Fibroblast of skin of left quadriceps (primary cell): ENCODE measurements around the gene ZNF622.
A peak's percentile ranks its signal among the peaks of the same experiment; 100 is the strongest.
"Not testable (repeated sequence)": the region's sequence is repeated elsewhere in the genome, so short reads cannot be mapped to it uniquely, and the experiment has no call there.

ENCODE experiments used
- DNase-seq, 2 experiments: peaks; one replicate each; pipeline ENCODE4 v3.0.0-alpha.2; 2013; ENCODE audit warnings: low read depth in 2 of 2

Gene ZNF622

GRCh38 chr5:16480821-16481538 is 15.4 kb upstream of the ZNF622 start:
- DNase-seq = peak; percentile 45 to 46

- DNase-seq = no peak
Observed at GRCh38 chr5:16480144-16480543, 14.5 kb upstream of the ZNF622 start.

GRCh38 chr5:16477541-16477940 is 11.9 kb upstream of the ZNF622 start:
- DNase-seq = no peak

GRCh38 chr5:16476417-16476816 is 10.8 kb upstream of the ZNF622 start:
- not testable (repeated sequence) for DNase-seq

- no peak for DNase-seq
Observed at GRCh38 chr5:16471387-16471786, 5.8 kb upstream of the ZNF622 start.

GRCh38 chr5:16467363-16468219 is 2.0 kb upstream of the ZNF622 start:
- DNase-seq = no peak

- DNase-seq = no peak
Observed at GRCh38 chr5:16464664-16465543, 696 bp downstream of the ZNF622 start.

- DNase-seq = no peak
Observed at GRCh38 chr5:16464231-16464630, 1.4 kb downstream of the ZNF622 start.

- DNase-seq = peak; percentile 64 to 70
Observed at GRCh38 chr5:16461782-16462181, 3.8 kb downstream of the ZNF622 start.

- no peak for DNase-seq
Observed at GRCh38 chr5:16461026-16461425, 4.6 kb downstream of the ZNF622 start.

- no peak for DNase-seq
Observed at GRCh38 chr5:16459451-16459850, 6.1 kb downstream of the ZNF622 start.

- no peak for DNase-seq
Observed at GRCh38 chr5:16457853-16458252, 7.7 kb downstream of the ZNF622 start.

- no peak for DNase-seq
Observed at GRCh38 chr5:16457451-16457850, 8.1 kb downstream of the ZNF622 start.

- peak; percentile 32 to 34 for DNase-seq
Observed at GRCh38 chr5:16456103-16456832, 9.3 kb downstream of the ZNF622 start.

GRCh38 chr5:16455668-16456067 is 9.9 kb downstream of the ZNF622 start:
- no peak for DNase-seq

GRCh38 chr5:16454686-16455085 is 10.9 kb downstream of the ZNF622 start:
- DNase-seq = no peak

- DNase-seq = no peak
Observed at GRCh38 chr5:16453609-16454008, 12.0 kb downstream of the ZNF622 start.

GRCh38 chr5:16450163-16450562 is 15.4 kb downstream of the ZNF622 start:
- DNase-seq = no peak

- no peak for DNase-seq
Observed at GRCh38 chr5:16446993-16447392, 18.6 kb downstream of the ZNF622 start.

- DNase-seq = no peak
Observed at GRCh38 chr5:16437977-16438376, 27.6 kb downstream of the ZNF622 start.

- DNase-seq = not testable (repeated sequence)
Observed at GRCh38 chr5:16436065-16436682, 29.4 kb downstream of the ZNF622 start.
